NT2/D1 (cell line): ENCODE results near the gene QRICH2.

ENCODE experiments used
- SUZ12 ChIP-seq: IDR thresholded peaks from 2 replicates; pipeline ENCODE4 v1.6.1; 2011; ENCODE audit not compliant: insufficient read length, insufficient read depth; ENCODE audit errors: extremely low read depth
- YY1 ChIP-seq: IDR thresholded peaks from 2 replicates; pipeline ENCODE4 v1.6.1; 2011; ENCODE audit not compliant: insufficient read length, insufficient read depth
- ZNF274 ChIP-seq: IDR thresholded peaks from 2 replicates; pipeline ENCODE4 v1.6.1; 2011; ENCODE audit warnings: mild to moderate bottlenecking, low read depth, low read length

DNA sequence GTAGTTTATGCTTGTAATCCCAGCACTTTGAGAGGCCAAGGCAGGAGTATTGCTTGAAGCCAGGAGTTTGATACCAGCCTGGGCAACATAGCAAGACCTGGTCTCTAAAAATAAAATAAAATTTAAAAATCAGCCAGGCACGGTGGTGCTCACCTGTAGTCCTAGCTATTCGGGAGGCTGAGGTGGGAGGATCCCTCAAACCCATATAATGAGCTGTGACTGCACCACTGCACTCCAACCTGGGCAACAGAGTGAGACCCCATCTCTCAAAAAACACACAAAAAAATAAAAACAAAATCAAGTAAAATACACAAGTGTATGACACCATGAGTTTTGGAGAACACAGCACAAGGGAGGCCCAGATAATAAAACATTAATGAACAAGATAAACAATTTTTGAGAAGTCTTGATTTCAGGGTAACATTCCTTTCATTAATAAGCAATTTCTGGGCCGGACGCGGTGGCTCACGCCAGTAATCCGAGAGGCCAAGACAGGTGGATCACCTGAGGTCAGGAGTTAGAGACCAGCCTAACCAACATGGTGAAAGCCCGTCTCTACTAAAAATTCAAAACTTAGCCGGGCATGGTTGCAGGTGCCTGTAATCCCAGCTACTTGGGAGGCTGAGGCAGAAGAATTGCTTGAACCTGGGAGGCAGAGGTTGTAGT, 27.8 kb upstream of the QRICH2 start:
- TF ChIP-seq ZNF274 (no peak), YY1 (no peak), SUZ12 (no peak)
